B cell (primary cell): ENCODE measurements around the gene PPP3CA.

Experiments used
- CTCF ChIP-seq: fragments of 200-600 bp; IDR thresholded peaks from one replicate; pipeline ENCODE4 v1.8.0; 2022; ENCODE audit warnings: antibody characterized with exemption, mild to moderate bottlenecking
- EZH2 ChIP-seq: IDR thresholded peaks from 2 replicates; pipeline ENCODE4 v1.6.1; 2012; ENCODE audit warnings: borderline replicate concordance, low read depth, mild to moderate bottlenecking, moderate library complexity, low read length; ENCODE audit not compliant: insufficient read depth, poor library complexity, severe bottlenecking

DNA sequence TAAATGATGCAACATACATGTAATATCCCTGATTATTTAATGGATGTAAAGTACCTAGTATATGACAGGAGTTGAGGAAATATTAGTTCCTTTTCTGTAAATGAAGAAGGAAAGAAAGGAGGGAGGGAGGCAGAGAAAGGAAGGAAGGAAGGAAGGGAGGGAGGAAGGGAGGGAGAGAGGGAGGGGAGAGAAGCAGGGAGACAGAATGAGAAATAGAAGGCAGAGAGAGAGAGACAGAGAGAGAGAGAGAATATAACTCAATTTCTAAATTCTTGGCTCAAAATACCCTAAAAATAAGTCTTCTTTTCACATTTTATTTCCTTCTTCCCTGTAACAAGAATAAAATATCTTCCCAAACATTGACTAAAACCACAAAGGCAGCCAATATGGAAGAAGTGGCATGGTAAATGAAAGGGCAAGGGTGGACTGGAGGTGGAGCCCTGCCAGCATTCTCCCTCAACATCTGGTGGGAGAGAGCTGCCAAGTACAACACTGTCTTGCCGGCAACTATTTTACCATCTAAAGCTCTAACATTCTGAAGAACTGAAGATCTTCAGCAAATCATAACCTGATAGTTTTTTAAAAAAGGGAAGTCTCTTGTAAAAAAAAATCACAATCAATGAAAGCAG is 245.1 kb downstream of the PPP3CA start:
- no peak for TF ChIP-seq CTCF
- no peak for TF ChIP-seq EZH2
